Measurements from ENCODE around the gene AMBP. TPM values are rescaled to one million over a fixed set of nuclear protein-coding genes. Genes with fewer than 3 reads are reported as not detected.

AMBP gene
- total and polyA plus RNA-seq, 2 of the 13 experiments (the other 11 are each of a cell fraction or from before 2014, with no cell fraction given), result 1,510 to 2,580 TPM

DNA sequence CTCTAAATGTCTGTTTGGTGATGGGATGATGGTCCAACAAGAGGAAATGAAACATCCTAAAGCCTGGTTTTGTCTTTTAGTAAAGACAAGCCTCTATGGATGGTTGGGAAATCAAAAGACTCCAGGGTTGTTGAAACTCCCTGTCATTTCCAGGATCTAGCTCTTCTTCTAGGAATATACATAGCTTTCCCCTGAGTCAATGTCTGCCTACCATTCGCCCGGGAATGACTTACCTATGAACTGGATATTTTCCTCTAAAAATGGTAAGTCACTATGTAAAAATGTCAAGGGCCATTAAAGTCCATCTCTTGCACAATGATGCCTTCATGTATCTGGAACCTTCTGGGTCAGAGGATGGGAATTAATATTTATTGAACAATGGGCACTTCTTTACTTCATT, 32.1 kb upstream of the AMBP start:
- Histone ChIP-seq H3K27me3 (ENCODE audit: control insufficient read depth in 1 of 2, insufficient read depth in 2 of 2, low read length in 2 of 2) (no peaks in the 10 kb centered on the region), H3K4me3 (replicated peaks in 1 of 3; ENCODE audit: insufficient read depth in 1 of 3, low read depth in 2 of 3, low read length in 3 of 3) (no peak overlapping the region), H3K4me2 (ENCODE audit: low read depth, low read length) (no peak overlapping the region), H4K20me1 (ENCODE audit: insufficient read depth, low read length) (no peaks in the 10 kb centered on the region), H3K79me2 (ENCODE audit: insufficient read depth, low read length) (no peaks in the 10 kb centered on the region), H3K27ac (ENCODE audit: extremely low read length, insufficient read depth, low read length) (no peak overlapping the region), H3K9me3 (ENCODE audit: low read length) (no peaks in the 10 kb centered on the region), H2AFZ (ENCODE audit: low read length) (no peak overlapping the region), H3K36me3 (replicated peaks in 1 of 2; ENCODE audit: control insufficient read depth in 1 of 2, insufficient read depth in 2 of 2, low read length in 2 of 2) (no peaks in the 10 kb centered on the region), H3K9ac (ENCODE audit: insufficient read depth, low read depth, low read length) (no peak overlapping the region), H3K4me1 (ENCODE audit: insufficient read depth, low read length) (peaks cover 67% of the 10 kb centered on the region)
- ATAC-seq, result no peak
- no peak for FAIRE-seq
- DNase-seq (ENCODE audit: low spot score), result peak; percentile 65
- ChIA-PET POLR2A (interaction anchor here (0.8 to 3.8 kb wide), 6 partner anchors 9 to 64 kb away, joined by 4 to 75 read pairs (median 28); partner anchors contain the start of gene COL27A1), CTCF (ENCODE audit: low intra/inter-chr PET ratio, low total read pairs) (no interaction called here)
- in situ Hi-C loops (cut with HindIII; ENCODE audit: extremely low pct_ligation_motif_present, low pct_unique_long_range_greater_than_20kb), result no loop called here
- 28% methylated on average over 2 of the region's 2 CpGs for WGBS (ENCODE audit: low lambda C conversion rate)
- no TSS peak for BruUV-seq (replicated peaks)
- intact Hi-C loops (cut with micrococcal nuclease; ENCODE audit: unreplicated experiment), result no loop called here
- TF ChIP-seq ZKSCAN8 (CRISPR knock-in tag; IDR thresholded peaks at IDR 0.05; ENCODE audit: borderline replicate concordance) (no peak), SKI (IDR thresholded peaks at IDR 0.05; ENCODE audit: partially characterized antibody) (peak; percentile 85), KDM6A (CRISPR knock-in tag; IDR thresholded peaks at IDR 0.05; ENCODE audit: low read depth) (no peak), FOSL1 (CRISPR knock-in tag; IDR thresholded peaks at IDR 0.05; ENCODE audit: borderline replicate concordance) (peak; percentile 36; the same call in 1 of the 2 replicates), FOSL2 (CRISPR knock-in tag; IDR thresholded peaks at IDR 0.05) (peak; percentile 78), FOXA3 (CRISPR knock-in tag; IDR thresholded peaks at IDR 0.05) (0 out of 2 replicates have a peak, but pooled peaks have one; percentile 25), CEBPB (IDR thresholded peaks at IDR 0.05; ENCODE audit: borderline replicate concordance, low read depth, low read length) (peak; percentile 45; the same call in 1 of the 2 replicates), SOX5 (CRISPR knock-in tag; IDR thresholded peaks at IDR 0.05; ENCODE audit: borderline replicate concordance) (0 out of 2 replicates have a peak, but pooled peaks have one; percentile 19), RXRB (CRISPR knock-in tag; IDR thresholded peaks at IDR 0.05; ENCODE audit: borderline replicate concordance) (peak; percentile 46; the same call in 1 of the 2 replicates), BCL6 (CRISPR knock-in tag; IDR thresholded peaks at IDR 0.05) (peak; percentile 98), ZNF549 (CRISPR knock-in tag; IDR thresholded peaks at IDR 0.05) (no peak), DR1 (CRISPR knock-in tag; IDR thresholded peaks at IDR 0.05) (no peak), HMG20A (CRISPR knock-in tag; IDR thresholded peaks at IDR 0.05; ENCODE audit: borderline replicate concordance) (peak; percentile 35; the same call in 1 of the 2 replicates), RARA (CRISPR knock-in tag; IDR thresholded peaks at IDR 0.05) (peak; percentile 83), WIZ (CRISPR knock-in tag; IDR thresholded peaks at IDR 0.05) (no peak), SAP130 (CRISPR knock-in tag; IDR thresholded peaks at IDR 0.05; ENCODE audit: low read depth) (0 out of 2 replicates have a peak, but pooled peaks have one; percentile 17), TEAD3 (CRISPR knock-in tag; optimal IDR thresholded peaks at IDR 0.05; ENCODE audit: borderline replicate concordance) (peak; percentile 51)
- TF ChIP-seq, protein P1, sequence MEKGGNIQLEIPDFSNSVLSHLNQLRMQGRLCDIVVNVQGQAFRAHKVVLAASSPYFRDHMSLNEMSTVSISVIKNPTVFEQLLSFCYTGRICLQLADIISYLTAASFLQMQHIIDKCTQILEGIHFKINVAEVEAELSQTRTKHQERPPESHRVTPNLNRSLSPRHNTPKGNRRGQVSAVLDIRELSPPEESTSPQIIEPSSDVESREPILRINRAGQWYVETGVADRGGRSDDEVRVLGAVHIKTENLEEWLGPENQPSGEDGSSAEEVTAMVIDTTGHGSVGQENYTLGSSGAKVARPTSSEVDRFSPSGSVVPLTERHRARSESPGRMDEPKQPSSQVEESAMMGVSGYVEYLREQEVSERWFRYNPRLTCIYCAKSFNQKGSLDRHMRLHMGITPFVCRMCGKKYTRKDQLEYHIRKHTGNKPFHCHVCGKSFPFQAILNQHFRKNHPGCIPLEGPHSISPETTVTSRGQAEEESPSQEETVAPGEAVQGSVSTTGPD (CRISPR knock-in tag; IDR thresholded peaks at IDR 0.05), result no peak
- TF ChIP-seq, protein P2, sequence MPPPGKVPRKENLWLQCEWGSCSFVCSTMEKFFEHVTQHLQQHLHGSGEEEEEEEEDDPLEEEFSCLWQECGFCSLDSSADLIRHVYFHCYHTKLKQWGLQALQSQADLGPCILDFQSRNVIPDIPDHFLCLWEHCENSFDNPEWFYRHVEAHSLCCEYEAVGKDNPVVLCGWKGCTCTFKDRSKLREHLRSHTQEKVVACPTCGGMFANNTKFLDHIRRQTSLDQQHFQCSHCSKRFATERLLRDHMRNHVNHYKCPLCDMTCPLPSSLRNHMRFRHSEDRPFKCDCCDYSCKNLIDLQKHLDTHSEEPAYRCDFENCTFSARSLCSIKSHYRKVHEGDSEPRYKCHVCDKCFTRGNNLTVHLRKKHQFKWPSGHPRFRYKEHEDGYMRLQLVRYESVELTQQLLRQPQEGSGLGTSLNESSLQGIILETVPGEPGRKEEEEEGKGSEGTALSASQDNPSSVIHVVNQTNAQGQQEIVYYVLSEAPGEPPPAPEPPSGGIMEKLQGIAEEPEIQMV (CRISPR knock-in tag; IDR thresholded peaks at IDR 0.05; ENCODE audit: low read depth), result no peak
- TF ChIP-seq, protein P3, sequence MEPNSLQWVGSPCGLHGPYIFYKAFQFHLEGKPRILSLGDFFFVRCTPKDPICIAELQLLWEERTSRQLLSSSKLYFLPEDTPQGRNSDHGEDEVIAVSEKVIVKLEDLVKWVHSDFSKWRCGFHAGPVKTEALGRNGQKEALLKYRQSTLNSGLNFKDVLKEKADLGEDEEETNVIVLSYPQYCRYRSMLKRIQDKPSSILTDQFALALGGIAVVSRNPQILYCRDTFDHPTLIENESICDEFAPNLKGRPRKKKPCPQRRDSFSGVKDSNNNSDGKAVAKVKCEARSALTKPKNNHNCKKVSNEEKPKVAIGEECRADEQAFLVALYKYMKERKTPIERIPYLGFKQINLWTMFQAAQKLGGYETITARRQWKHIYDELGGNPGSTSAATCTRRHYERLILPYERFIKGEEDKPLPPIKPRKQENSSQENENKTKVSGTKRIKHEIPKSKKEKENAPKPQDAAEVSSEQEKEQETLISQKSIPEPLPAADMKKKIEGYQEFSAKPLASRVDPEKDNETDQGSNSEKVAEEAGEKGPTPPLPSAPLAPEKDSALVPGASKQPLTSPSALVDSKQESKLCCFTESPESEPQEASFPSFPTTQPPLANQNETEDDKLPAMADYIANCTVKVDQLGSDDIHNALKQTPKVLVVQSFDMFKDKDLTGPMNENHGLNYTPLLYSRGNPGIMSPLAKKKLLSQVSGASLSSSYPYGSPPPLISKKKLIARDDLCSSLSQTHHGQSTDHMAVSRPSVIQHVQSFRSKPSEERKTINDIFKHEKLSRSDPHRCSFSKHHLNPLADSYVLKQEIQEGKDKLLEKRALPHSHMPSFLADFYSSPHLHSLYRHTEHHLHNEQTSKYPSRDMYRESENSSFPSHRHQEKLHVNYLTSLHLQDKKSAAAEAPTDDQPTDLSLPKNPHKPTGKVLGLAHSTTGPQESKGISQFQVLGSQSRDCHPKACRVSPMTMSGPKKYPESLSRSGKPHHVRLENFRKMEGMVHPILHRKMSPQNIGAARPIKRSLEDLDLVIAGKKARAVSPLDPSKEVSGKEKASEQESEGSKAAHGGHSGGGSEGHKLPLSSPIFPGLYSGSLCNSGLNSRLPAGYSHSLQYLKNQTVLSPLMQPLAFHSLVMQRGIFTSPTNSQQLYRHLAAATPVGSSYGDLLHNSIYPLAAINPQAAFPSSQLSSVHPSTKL (CRISPR knock-in tag; IDR thresholded peaks at IDR 0.05), result peak; percentile 48
